GM21515 (cell line): ENCODE results near the gene GPATCH8.

Experiments
- ATAC-seq: cut with Tn5 transposase; IDR thresholded peaks from one replicate; pipeline ENCODE4 v1.9.1; 2021; ENCODE audit not compliant: unreplicated experiment

Gene GPATCH8

DNA sequence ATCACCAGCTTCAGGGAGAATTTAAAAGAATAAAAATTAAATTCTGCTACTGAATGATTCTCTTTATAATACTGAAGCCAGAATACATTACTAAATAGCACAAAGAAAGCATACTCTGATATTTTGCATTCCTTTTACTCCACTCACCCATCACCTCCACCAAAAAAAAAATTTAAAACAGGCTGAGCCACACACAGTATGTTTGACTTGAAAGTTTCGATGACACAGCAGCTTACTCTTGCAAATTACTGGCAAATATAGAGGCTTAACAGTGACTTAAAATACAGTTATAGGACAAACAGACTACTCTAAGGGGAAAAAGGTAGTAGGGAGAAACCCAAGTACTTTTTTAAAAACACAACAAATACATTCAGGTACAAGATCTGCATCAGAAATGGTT, 39.2 kb downstream of the GPATCH8 start:
- ATAC-seq = no peak

GRCh38 chr17:44451832-44452231, 51.4 kb downstream of the GPATCH8 start:
- ATAC-seq = no peak

GRCh38 chr17:44451016-44451627, 52.1 kb downstream of the GPATCH8 start:
- no peak for ATAC-seq

DNA sequence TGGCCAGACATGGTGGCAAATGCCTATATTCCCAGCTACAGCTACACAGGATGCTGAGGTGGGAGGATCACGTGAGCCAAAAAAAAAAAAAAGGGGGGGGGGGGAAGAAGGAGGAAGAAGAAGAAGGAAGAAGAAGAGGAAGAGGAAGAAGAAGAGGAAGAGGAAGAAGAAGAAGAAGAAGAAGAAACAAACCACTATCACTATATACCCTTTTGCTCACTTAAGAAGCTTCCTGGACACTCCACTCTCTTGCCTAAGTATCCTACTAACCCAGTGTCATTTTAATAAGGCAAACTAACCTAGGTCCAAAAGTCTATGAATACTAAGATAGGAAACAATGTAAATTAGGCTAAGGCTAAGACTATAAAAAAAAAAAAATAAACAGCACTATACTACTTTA, 54.8 kb downstream of the GPATCH8 start:
- ATAC-seq = no peak

DNA sequence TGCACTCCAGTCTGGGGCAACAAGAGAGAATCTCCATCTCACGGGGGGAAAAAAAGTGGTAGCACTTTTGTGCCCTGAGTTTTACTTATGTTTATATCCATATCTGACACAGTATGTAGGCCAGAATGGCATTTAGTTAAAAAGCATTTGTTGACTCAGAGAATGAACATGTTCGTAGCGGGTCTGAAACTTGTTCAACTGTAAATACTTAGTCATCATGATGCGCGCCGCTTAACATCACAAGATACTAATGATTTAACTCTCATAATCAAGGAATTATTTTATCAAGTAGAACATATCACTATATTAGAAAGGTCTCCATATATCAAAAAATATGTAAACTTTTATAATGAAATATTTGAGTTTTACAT, 58.5 kb downstream of the GPATCH8 start:
- ATAC-seq = no peak

GRCh38 chr17:44442806-44443205, 60.4 kb downstream of the GPATCH8 start:
- no peak for ATAC-seq

DNA sequence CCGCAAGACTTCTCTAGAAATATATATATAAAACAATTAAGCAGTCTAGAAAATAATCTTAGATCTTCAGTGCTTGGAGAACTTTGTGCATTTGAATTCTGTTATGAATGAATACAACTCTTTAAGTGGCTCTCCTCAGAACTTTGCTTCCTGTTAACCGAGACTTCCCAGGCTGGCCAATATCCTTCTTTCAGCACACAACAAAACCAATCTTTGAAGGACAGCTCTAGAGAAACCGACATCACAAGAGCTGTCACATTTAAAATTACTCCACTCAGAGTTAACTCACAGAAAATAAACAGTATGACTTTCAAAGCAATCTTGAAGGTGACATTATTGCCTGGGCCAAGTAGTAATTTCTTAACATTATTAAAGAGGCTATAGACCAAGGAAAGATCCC, 64.0 kb downstream of the GPATCH8 start:
- ATAC-seq = no peak

- no peak for ATAC-seq
Measured at GRCh38 chr17:44438636-44439035, 64.6 kb downstream of the GPATCH8 start.

DNA sequence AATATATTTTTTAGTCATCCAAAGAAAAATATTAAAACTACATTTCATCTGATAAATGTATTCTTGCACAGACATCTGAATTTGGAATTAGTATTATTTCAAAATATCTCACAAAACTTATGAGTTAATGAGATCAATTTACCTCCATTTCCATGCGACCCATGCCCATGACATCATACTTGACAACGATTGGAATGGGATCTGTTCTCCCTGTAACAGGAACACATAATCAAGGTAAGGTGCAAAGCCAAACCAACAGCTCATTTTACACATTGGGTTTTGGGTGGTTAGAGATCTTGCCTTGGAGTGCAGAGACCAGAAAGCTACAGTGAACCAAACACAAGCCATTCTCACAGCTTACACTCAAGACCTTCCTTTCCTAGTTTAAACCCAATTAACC, 66.9 kb downstream of the GPATCH8 start:
- no peak for ATAC-seq

DNA sequence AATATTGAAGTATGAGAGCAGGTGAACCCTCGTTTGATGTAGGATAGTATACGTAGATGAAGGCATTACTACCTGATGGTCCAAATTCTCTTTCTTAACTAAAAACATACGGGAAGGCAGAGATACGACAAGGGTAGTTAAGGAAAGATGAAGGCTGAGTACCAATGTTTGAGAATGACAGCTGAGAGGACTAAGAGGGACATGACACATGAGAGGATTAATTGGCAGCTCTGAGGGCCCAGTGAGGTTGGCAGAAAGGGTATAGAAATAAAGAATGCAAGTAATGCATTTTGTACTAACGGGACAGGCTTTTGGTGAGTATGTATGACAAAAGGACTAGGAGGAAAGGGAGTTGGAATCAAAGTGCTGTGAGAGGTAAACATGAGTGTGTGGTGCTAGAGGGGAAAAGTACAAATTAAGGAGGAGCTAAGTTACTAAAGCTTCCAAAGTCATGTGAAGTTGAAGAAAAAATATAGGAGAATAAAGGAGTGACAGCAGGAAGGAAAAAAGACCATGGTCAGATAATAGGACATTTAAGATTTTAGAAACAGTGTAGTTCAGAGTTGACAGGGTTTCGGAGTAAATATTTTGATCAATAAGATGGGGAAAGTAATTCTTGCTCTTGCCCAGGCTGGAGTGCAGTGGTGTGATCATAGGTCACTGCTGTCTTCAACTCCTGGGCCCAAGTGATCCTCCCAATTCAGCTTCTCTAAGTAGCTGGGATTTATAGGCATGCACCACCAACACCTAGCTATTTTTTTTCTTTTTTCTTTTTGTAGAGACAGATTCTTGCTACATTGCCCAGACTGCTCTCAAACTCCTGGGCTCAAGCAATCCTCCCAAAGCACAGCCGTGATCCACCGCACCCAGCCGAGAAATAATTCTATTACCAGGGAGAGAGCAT, 70.7 kb downstream of the GPATCH8 start:
- ATAC-seq = no peak

GRCh38 chr17:44424828-44425461, 78.3 kb downstream of the GPATCH8 start:
- ATAC-seq = no peak

- no peak for ATAC-seq
Measured at GRCh38 chr17:44417553-44417952, 85.7 kb downstream of the GPATCH8 start.

DNA sequence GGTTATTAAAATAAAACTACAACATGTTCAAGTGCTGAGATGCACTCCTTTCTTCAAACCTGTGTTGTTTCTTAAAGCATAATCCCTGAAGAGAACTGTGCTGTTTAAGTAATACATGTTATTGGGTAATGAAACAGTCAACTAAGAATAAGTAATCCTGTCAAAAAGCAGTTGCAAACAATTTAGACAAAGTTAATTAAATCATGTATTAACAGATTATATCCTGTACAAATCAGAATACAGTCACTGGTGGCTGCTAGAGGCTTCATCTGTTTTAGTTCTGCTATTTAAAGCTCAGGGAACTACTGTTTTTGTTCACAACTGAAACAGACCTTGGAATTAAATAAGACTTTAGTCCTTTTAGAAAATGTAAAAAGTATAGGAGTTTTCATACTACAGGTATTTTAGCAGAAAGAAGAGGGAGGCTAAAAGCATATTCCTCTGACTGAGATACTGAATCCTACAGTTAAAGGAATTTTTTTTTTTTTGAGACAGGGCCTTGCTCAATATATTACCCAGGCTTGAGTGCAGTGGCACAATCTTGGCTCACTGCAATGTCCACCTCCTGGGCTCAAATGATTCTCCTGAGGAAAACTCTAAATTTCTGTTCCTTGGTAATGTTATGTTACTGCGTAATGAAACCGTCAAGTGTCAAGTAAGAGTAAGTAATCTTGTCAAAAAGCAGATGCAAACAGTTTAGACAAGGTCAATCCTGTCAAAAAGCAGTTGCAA, 86.5 kb downstream of the GPATCH8 start:
- ATAC-seq = no peak

DNA sequence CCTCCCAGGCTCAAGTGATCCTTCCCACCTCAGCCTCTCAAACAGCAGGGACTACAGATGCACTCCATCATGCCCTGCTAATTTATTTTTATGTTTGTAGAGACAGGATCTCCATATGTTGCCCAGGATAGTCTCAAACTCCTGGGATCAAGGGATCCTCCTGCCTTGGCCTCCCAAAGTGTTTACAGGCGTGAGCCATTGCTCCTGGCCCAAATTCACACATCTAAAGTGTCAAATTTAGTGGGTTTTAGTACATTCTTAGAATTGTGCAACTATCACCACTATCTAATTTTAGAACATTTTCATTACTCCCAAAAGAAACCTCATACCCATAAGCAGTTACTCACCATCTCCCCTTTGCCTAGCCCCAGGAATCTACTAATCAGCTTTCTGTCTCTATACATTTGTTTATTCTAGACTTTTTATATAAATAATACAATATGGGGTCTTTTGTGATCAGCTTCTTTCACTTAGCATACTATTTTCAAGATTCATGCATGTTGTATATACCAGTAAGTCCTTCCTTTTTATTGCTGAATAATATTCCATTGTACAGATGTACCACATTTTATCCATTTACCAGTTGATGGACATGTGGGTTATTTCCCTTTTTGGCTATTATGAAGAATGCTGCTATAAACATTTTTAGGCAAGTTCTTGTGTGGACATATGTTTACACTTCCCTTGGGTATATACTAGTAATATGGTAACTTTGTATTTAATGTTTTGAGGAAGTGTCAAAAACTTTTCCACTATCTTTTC, 88.6 kb downstream of the GPATCH8 start:
- no peak for ATAC-seq

DNA sequence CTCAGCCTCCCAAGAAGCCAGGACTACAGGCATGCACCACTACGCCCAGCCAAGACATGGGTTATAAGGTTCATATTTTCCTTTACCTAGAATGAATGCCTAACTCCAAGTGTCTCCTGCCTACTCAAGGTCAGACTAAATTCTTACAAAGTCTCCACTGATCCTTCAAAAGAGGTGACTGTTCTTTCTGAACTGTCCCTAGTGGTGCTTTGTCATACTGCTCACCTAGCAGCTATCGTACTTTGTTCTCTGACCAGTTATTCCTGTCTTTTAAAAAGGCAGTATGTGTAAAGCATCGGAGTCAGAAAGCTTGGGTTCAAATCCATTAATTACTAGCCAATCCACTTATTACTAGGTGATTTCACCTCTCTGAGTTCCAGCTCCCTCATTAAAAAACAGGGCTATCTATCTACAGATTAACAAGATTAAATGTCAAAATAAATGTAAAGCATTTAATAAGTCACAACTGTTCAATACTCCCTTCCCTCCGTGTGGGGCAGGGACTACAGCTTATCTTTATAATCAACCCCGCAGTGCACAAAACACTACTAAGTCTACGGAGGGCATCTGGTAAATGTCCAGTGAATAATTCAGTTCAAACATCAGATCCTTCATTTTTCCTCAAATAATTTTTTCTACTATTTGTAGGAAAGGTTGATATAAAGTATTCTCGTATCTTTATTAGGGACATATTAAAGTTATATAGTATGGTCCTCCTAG, 93.7 kb downstream of the GPATCH8 start:
- ATAC-seq = no peak

GRCh38 chr17:44408786-44409185, 94.4 kb downstream of the GPATCH8 start:
- ATAC-seq = no peak

DNA sequence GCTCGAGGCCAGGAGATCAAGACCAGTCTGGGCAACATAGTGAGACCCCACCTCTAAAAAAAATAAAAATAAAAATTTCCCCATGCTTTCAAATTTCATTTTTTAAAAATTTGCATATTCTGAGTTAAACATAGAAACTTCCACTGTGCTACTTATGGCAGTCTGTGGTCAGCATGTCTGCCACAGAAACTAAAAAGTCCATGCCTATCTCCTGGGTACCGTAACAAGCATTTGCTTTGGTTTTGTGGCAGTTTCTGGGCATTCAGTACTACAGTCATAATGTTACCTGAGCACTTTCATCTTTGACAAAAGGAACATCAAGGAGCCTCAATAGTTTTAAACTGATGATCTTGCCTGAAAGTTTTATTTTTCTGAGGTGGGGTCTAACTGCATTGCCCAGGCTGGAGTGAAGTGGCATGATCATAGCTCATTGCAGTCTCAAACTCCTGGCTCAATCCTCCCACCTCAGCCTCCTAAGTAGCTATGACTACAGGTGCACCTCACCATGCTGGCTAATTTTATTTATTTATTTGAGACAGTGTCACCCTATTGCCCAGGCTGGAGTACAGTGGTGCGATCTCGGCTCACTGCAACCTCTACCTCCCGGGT, 100.5 kb downstream of the GPATCH8 start:
- peak; percentile 62 for ATAC-seq

GRCh38 chr17:44400226-44400847, 102.9 kb downstream of the GPATCH8 start:
- no peak for ATAC-seq
